Activated T-helper 1 cell treated with anti-CD3 and anti-CD28 coated beads, Interleukin-12 subunit alpha, Interleukin-12 subunit beta, Interleukin-2, Interleukin-4 antibody, amounts not matched to agents 30 ng/mL and 10 ng/mL and 1 ng/mL, durations not matched to agents 14 hours and 24 hours and 36 hours (primary cell): ENCODE measurements around the gene CARD8. TPM values are rescaled to one million over a fixed set of nuclear protein-coding genes. Genes with fewer than 3 reads are reported as not detected.
"Not testable (repeated sequence)": the region's sequence is repeated elsewhere in the genome, so short reads cannot be mapped to it uniquely, and the experiment has no call there.

Experiments used
- DNase-seq: peaks from one replicate; pipeline ENCODE4 v3.0.0; 2021; ENCODE audit warnings: low spot score
- H3K27ac Mint-ChIP-seq: one replicate; pipeline ENCODE4 v1.8.0; 2021; ENCODE audit warnings: mild to moderate bottlenecking, mixed read lengths
- H3K27me3 Mint-ChIP-seq: one replicate; pipeline ENCODE4 v1.8.0; 2022; ENCODE audit warnings: mild to moderate bottlenecking, moderate library complexity, mixed read lengths; ENCODE audit not compliant: insufficient read depth
- H3K36me3 Mint-ChIP-seq: one replicate; pipeline ENCODE4 v1.8.0; 2021; ENCODE audit warnings: low read depth, mixed read lengths
- H3K4me1 Mint-ChIP-seq: one replicate; pipeline ENCODE4 v1.8.0; 2021; ENCODE audit warnings: low read depth, mixed read lengths
- H3K4me3 Mint-ChIP-seq: one replicate; pipeline ENCODE4 v1.8.0; 2021; ENCODE audit warnings: mild to moderate bottlenecking, moderate library complexity, mixed read lengths
- H3K9me3 Mint-ChIP-seq: one replicate; pipeline ENCODE4 v1.8.0; 2021; ENCODE audit warnings: mixed read lengths
- intact Hi-C: fragments of 100-400 bp; cut with micrococcal nuclease; formaldehyde crosslinking; loops from one replicate; pipeline ENCODE4 v1.15.1; 2024
- total RNA-seq: library from RNA; stranded (reverse); gene quantifications from 2 replicates; pipeline ENCODE4 v1.2.3, GENCODE V29; 2022

CARD8 gene
- total RNA-seq, 1 donor from 2014 or later: 117 TPM

DNA sequence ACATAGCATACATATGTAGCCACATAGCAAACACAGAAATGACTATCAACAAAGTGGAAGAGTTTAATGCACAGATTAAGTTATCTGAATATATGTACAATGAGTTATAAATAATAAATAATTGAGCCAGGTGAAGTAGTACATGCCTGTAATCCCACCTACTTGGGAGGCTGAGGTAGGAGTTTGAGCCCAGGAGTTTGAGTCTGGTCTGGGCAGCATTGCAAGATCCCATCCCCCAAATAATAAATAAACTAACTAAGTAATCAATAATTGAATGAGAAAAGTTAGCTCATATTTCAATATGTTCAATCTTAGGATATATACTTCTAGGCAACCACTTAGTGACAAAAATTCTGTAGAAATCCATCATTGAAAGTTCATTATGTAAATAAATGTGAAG lies 1.7 kb downstream of the CARD8 start:
- intact Hi-C loops: no loop called here
- DNase-seq: no peak
- Mint-ChIP-seq H3K36me3 (peaks cover 24% of the 10 kb centered on the region), H3K4me1 (peaks cover 80% of the 10 kb centered on the region), H3K27ac (peak overlapping the region; percentile 70), H3K27me3 (no peaks in the 10 kb centered on the region), H3K4me3 (peak overlapping the region; percentile 96), H3K9me3 (no peaks in the 10 kb centered on the region)

DNA sequence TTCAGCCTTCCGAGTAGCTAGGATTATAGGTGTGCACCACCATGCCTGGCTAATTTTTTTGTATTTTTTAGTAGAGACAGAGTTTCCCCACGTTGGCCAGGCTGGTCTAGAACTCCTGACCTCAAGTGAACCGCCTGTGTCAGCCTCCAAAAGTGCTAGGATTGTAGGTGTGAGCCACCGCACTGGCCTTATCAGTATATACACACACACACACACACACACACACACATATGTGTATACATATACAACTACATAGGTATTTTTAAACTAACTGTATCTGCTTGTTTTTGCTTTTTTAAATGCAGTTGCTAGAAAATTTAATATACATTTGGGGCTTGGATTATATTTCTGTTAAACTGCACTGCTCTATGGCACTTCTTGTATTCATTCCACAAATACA lies 3.1 kb downstream of the CARD8 start:
- peaks cover 29% of the 10 kb centered on the region for H3K36me3 Mint-ChIP-seq
- peak overlapping the region; percentile 50 for H3K4me3 Mint-ChIP-seq
- no peaks in the 10 kb centered on the region for H3K9me3 Mint-ChIP-seq
- peaks cover 79% of the 10 kb centered on the region for H3K4me1 Mint-ChIP-seq
- no peaks in the 10 kb centered on the region for H3K27me3 Mint-ChIP-seq
- peak overlapping the region; percentile 3 for H3K27ac Mint-ChIP-seq
- DNase-seq: no peak
- intact Hi-C loops: no loop called here

DNA sequence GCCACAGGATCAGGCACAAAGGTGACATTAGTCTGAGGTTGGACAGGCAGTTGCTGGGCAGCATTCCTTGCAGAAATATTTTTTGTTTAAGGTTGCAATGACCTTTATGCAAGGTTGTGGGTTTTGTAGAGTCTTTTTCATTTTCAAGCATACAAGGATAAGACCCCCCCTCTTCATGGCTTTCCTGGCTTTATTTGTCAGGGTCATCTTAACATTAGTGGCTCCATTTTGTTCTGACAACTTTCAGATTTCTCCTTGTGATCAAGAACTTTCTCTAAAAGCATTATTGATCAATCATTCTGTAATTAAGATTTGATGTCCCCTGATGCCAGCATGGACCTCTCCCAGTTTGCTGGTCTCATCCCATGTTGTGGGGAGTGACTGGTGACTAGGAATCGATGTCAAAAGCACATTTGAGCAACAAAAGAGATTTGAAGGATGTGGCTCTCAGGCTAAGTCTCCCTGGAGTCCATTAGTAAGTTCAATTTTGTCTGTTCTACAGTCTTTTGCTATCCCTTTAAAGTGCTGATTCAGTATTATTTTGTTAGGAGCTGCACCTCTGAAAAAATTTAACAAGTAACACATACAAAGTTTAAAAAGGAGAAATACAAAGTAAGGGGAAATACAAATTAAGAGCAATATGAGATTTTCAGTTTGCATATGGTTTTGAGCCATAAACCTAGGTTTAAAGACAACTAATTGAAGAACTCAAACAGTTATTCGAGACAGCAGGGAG lies 5.3 kb downstream of the CARD8 start:
- DNase-seq: no peak
- H3K4me3 Mint-ChIP-seq: peak overlapping the region; percentile 94
- no peaks in the 10 kb centered on the region for H3K9me3 Mint-ChIP-seq
- H3K36me3 Mint-ChIP-seq: peaks cover 36% of the 10 kb centered on the region
- H3K27ac Mint-ChIP-seq: peak overlapping the region; percentile 99
- H3K27me3 Mint-ChIP-seq: no peaks in the 10 kb centered on the region
- H3K4me1 Mint-ChIP-seq: peaks cover 82% of the 10 kb centered on the region
- intact Hi-C loops: no loop called here

DNA sequence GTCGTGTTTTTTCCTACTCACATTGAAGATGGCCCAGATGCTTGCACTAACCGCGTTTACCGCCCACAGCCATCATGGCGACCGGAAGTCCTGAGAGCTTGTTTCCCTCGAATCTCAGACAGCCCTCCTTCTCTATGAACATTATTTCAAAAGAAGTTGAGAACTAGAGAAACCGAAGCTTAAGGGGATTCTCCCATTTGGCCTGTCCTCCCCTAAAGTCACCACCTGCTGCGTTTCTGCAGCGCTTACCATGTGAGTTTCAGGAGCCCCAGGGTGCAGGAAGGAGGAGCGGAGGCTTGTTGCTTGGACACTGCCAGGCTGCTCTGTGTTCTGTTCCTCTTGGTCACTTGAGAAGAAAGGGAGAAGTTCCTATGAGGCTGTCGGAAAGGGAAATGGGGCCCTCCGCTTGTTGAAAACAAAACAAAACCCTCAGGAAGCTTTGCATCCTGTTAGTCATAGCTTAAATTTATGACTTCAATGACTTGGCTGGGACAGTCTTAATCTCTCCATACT lies 6.2 kb downstream of the CARD8 start:
- Mint-ChIP-seq H3K27ac (peak overlapping the region; percentile 99), H3K9me3 (no peaks in the 10 kb centered on the region), H3K36me3 (peaks cover 42% of the 10 kb centered on the region), H3K27me3 (no peaks in the 10 kb centered on the region), H3K4me3 (peak overlapping the region; percentile 94), H3K4me1 (peaks cover 85% of the 10 kb centered on the region)
- DNase-seq: peak; percentile 62
- intact Hi-C loops: loop anchor here (2.0 kb wide), 1 partner anchor 79 kb away; the partner anchor contains the start of genes LIG1 and ZSWIM9

DNA sequence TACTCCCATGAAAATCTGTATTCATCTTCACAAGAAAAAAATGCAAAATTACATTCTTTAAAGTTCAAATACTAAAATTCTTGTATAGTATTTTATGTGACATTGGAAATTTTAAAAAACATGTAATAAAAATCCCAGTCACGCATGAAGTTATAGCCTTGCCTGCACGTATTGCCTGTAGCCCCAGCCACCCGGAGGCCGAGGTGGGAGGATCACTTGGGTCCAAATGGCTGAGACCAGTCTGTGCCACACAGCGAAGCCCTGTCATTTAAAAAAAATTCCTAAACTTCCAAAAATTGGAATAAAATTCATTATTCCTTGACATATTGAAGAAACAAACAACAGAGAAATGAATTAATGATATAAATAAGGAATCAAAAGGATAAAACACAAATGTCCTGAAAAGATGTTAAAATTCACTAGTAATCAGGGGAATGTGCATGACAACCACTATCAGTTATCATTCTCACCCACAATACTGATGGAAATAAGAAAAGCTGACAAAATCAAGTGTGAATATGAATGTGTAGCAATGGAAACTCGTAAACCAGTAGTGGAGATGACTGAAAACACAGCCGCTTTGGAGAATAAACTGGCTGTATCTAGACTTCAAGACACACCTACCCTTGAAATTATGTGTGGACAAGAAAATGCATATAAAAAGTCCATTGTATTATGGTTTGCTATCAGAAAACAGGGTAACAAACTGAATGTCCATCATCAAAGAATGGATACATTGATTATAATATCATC lies 7.5 kb downstream of the CARD8 start:
- DNase-seq: no peak
- Mint-ChIP-seq H3K36me3 (peaks cover 42% of the 10 kb centered on the region), H3K27ac (peak overlapping the region; percentile 93), H3K4me1 (peaks cover 78% of the 10 kb centered on the region), H3K4me3 (peak overlapping the region; percentile 94), H3K9me3 (no peaks in the 10 kb centered on the region), H3K27me3 (no peaks in the 10 kb centered on the region)
- intact Hi-C loops: loop anchor here (1.0 to 2.0 kb wide), 2 partner anchors 12 to 77 kb away; partner anchors contain the start of genes LIG1 and ZSWIM9

DNA sequence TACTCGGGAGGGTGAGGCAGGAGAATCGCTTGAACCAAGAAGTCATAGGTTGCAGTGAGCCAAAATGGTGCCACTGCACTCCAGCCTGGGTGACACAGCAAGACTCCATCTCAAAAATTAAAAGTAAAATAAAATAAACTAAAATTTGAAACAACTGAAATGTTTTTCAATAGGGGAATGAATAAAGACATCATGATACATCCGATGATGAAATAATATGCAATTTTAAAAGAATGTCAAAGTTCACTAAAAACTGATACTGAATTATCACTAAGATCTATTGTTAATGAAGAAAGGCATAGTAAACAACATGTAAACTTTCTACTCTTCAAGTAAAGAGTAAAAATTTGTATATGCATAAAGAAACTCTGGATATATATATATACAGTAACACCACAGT lies 8.5 kb downstream of the CARD8 start:
- H3K4me1 Mint-ChIP-seq: peaks cover 73% of the 10 kb centered on the region
- intact Hi-C loops: no loop called here
- peaks cover 45% of the 10 kb centered on the region for H3K36me3 Mint-ChIP-seq

DNA sequence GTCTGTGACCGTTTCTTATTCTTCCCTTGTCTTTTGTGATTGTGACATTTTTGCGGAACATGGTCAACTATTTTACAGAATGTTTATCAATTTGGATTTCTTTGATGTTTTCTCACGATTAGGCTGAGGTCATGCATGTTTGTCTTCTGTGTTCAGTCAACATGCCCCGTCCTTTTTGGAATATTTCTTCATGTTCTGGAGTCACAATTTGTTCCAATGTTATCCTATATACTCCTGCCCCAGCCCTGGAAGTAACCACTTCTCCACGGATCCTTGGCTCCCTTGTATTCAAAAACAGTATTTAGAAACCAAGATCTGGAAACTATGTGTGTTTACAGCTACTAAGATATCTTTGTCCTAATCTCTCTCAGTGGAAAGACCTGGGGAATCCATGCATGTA lies 9.6 kb downstream of the CARD8 start:
- intact Hi-C loops: no loop called here
- Mint-ChIP-seq H3K4me3 (peak overlapping the region; percentile 52), H3K9me3 (no peaks in the 10 kb centered on the region), H3K4me1 (peaks cover 71% of the 10 kb centered on the region), H3K27ac (peak overlapping the region; percentile 56), H3K36me3 (peaks cover 49% of the 10 kb centered on the region), H3K27me3 (no peaks in the 10 kb centered on the region)
- no peak for DNase-seq

More for the DNA sequence above, 8.5 kb downstream of the CARD8 start:
- H3K27ac Mint-ChIP-seq: peak overlapping the region; percentile 56
- H3K4me3 Mint-ChIP-seq: peak overlapping the region; percentile 11
- DNase-seq: no peak
- no peaks in the 10 kb centered on the region for H3K27me3 Mint-ChIP-seq
- H3K9me3 Mint-ChIP-seq: no peaks in the 10 kb centered on the region

DNA sequence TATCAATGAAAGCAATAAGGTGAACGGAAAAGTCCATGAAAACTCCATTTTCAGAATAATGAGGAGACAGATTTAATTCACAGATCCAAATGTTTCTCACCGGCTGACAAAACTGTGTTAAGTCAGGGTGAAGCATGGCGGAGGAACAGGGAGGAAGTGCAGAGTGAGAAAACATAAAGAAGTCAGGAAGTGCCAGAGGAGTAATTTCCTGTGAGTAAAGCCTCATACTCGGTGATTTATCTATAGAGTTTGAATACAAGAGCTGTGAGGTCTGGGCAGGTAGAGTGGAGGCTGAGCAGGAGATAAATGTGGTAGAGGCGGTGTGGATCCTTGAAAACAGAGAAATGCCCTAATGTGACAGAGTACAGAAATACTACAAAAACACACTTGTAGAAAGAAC lies 11.4 kb downstream of the CARD8 start:
- no peaks in the 10 kb centered on the region for H3K9me3 Mint-ChIP-seq
- peak; percentile 24 for DNase-seq
- H3K4me1 Mint-ChIP-seq: peaks cover 53% of the 10 kb centered on the region
- no peaks in the 10 kb centered on the region for H3K27me3 Mint-ChIP-seq
- H3K36me3 Mint-ChIP-seq: peaks cover 55% of the 10 kb centered on the region
- H3K4me3 Mint-ChIP-seq: peak overlapping the region; percentile 80
- H3K27ac Mint-ChIP-seq: peak overlapping the region; percentile 82
- intact Hi-C loops: no loop called here

DNA sequence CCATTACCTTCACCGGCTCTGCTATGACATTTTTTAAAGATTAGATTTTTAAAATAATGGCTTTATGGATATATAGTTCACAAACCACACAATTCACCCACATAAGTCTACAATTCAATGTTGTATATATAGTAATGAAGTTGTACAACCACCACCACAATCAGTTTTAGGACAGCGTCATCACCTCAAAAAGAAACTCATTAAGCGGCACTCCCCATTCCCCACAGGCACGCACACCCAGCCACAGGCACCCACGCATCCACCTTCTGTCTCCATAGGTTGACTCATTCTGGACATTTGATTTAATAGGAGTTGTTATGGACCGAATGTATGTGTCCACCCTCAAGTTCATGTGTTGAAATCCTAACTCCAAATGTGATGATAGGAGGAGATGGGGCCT lies 13.9 kb downstream of the CARD8 start:
- H3K27me3 Mint-ChIP-seq: not testable (repeated sequence)
- peaks cover 59% of the 10 kb centered on the region for H3K36me3 Mint-ChIP-seq

DNA sequence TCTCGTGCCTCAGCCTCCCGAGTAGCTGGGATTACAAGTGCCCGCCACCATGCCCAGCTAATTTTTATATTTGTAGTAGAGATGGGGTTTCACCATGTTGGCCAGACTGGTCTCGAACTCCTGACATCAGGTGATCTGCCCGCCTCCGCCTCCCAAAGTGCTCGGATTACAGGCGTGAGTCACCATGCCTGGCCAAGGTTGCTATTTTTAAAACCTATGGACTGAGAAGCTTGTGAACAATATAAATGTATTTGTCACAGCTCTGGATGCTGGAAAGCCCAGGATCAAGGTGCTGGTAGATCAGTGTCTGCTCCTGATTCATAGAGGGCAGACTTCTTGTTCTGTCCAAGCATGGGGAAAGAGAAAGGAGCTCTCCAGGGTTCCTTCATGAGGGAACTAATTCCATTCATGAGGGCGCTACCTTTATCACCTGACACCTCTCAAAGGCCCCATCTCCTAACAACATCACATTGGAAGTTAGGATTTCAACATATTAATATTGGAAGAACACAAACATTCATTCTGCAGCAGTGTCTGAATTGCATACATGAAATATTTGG lies 16.1 kb downstream of the CARD8 start:
- Mint-ChIP-seq H3K36me3 (peaks cover 53% of the 10 kb centered on the region), H3K4me1 (peaks cover 25% of the 10 kb centered on the region), H3K27me3 (no peaks in the 10 kb centered on the region), H3K27ac (peak overlapping the region; percentile 61), H3K4me3 (no peak overlapping the region), H3K9me3 (no peaks in the 10 kb centered on the region)
- intact Hi-C loops: no loop called here
- no peak for DNase-seq

More for the DNA sequence above, 13.9 kb downstream of the CARD8 start:
- DNase-seq, H3K4me3 Mint-ChIP-seq, H3K9me3 Mint-ChIP-seq, intact Hi-C loops: not testable (repeated sequence)
- H3K27ac Mint-ChIP-seq: peak overlapping the region; percentile 37
- peaks cover 38% of the 10 kb centered on the region for H3K4me1 Mint-ChIP-seq

DNA sequence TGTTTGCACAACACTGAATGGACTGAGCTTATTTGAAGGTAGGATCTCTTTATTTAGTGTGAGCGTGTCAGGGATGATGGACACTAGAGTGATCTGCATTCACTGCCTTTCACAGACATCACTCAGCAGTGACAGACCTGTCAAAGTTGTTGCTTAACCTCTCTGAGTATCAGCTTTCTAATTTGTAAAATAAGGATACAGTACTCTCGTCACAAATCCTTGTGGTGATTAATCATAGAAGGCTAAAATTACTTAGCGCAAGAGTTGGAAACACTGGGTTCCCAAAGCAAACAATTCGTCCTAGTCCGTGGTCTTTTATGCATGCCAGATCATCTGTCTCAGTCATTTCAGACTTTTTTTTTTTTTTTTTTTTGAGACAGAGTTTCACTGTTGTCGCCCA lies 16.6 kb downstream of the CARD8 start:
- H3K27ac Mint-ChIP-seq: no peak overlapping the region
- H3K36me3 Mint-ChIP-seq: peaks cover 53% of the 10 kb centered on the region
- intact Hi-C loops: no loop called here
- no peaks in the 10 kb centered on the region for H3K27me3 Mint-ChIP-seq
- DNase-seq: no peak
- H3K4me1 Mint-ChIP-seq: peaks cover 20% of the 10 kb centered on the region
- no peaks in the 10 kb centered on the region for H3K9me3 Mint-ChIP-seq
- no peak overlapping the region for H3K4me3 Mint-ChIP-seq

DNA sequence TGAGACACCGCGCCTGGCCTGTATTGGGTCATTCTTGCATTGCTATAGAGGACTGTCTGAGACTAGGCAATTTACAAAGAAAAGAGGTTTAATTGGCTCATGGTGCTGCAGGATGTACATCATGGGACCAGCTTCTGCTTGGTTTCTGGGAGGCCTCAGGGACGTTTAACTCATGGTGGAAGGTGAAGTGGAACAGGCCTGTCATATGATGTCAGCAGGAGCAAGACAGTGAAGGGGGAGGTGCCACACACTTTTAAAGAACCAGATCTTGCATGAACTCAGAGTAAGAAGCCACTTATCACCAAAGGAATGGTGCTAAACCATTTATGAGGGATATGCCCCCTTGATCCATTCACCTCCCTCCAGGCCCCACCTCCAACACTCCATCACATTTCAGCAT lies 18.7 kb downstream of the CARD8 start:
- Mint-ChIP-seq H3K27me3 (no peaks in the 10 kb centered on the region), H3K9me3 (no peaks in the 10 kb centered on the region), H3K4me1 (peaks cover 18% of the 10 kb centered on the region), H3K36me3 (peaks cover 58% of the 10 kb centered on the region), H3K4me3 (no peak overlapping the region), H3K27ac (no peak overlapping the region)
- intact Hi-C loops: no loop called here
- no peak for DNase-seq
